HG03442 (cell line): ENCODE results near the gene MAT2A.
"Not testable (repeated sequence)": the region's sequence is repeated elsewhere in the genome, so short reads cannot be mapped to it uniquely, and the experiment has no call there.

ENCODE experiments used
- ATAC-seq: cut with Tn5 transposase; IDR thresholded peaks from one replicate; pipeline ENCODE4 v1.9.1; 2021; ENCODE audit warnings: mild to moderate bottlenecking, moderate library complexity; ENCODE audit not compliant: unreplicated experiment

MAT2A gene

GRCh38 chr2:85523903-85524335 lies 15.0 kb upstream of the MAT2A start:
- no peak for ATAC-seq

DNA sequence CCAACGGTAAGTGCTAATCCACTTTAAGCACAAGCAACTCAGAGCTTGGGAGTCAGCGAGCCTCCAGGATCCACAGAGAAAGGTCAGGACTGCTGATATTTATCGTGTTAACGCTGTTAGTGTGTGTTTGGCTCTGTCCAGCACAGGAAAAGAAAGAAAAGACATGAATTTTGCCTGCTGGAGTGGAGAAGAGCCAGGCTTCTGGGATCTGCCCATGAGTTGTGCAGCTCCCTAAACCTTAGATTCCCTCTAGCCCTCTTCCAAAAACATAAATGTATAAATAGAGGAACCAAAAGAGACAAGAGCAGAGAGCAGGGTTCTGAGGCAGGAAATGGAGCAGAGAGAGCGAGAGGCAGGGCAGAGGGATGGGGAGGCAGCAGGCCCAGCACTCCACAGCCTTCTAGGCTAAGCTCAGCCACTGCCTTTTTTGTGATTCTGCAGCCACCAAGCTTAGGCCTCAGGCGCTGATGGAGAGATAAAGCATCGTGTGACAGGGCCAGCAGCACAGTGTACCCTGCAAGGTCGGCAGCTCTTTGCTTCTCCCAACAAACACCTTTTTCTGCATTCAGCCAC lies 14.5 kb upstream of the MAT2A start:
- ATAC-seq = no peak

DNA sequence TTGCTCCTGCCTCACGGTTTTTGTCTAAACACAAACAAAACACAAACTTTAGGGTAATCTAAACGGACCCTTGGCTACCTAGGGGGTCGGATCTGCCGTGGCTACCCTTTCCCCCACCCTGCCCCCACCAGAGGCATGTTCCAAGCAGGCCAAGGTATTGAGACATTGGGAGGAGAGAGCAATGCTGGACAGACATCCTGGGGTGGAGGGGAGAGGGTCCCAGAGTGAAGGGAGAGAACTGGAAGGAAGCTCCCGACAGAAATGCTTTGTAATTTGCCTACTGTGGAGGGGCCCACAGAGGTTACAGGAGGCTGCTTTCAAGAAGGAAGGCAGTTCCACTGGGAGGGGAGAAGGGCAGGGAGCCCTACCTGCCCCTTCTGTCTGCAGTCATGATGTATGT lies 13.9 kb upstream of the MAT2A start:
- ATAC-seq = no peak

DNA sequence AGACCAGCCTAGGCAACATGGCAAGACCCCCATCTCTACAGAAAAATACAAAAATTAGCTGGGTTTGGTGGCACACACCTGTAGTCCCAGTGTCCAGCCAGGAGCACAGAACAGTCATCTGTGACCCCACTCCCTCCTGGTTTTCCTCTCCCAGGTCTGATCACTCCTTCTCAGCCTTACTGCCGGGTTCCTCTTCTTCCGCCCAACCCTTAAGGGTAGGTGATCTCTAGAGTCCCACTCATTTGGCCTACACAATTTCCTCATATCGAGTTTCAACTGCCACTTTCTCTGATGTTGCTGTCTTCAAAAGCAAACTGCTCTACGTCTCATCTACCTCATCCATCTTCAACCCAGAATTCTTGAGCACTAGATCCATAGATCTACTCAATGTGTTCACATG lies 13.4 kb upstream of the MAT2A start:
- ATAC-seq = no peak

- ATAC-seq = no peak
These were observed 11.2 kb upstream of the MAT2A start for GRCh38 chr2:85527787-85528186.

DNA sequence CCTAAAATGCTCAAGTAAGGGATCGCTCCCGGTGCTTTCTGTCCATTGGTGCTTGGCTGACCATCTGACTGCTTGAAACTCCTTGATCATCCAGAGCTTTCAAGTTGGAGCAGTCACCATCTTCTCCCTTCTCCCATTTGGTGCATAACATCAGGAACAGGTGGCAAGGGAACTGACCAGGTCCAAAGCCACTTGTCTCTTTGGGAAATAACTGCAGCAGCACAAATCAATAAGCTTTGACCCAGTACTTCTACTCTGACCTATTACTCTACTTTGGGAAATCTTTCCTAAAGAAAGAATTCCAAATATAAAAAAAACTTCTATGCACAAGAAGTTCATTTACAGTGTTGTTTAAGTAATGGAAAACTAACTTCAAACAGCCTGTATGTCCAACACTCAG lies 10.6 kb upstream of the MAT2A start:
- ATAC-seq = no peak

GRCh38 chr2:85529809-85530208 lies 9.2 kb upstream of the MAT2A start:
- no peak for ATAC-seq

DNA sequence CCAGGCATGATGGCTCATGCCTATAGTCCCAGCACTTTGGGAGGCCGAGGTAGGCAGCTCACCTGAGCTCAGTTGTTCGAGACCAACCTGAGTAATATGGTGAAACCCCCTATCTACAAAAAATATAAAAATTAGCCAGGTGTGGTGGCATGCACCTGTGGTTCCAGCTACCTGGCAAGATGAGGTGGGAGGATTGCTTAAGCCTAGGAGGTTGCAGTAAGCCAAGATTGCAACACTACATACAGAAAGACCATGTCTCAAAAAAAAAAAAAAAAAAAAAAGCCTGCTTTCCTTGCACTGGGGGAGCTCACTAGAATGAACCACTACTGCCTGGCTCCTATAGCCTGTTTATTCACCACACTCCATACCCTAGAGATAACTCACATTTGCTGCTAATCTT lies 7.4 kb upstream of the MAT2A start:
- no peak for ATAC-seq

- no peak for ATAC-seq
These were observed 4.9 kb upstream of the MAT2A start for GRCh38 chr2:85534099-85534498.

DNA sequence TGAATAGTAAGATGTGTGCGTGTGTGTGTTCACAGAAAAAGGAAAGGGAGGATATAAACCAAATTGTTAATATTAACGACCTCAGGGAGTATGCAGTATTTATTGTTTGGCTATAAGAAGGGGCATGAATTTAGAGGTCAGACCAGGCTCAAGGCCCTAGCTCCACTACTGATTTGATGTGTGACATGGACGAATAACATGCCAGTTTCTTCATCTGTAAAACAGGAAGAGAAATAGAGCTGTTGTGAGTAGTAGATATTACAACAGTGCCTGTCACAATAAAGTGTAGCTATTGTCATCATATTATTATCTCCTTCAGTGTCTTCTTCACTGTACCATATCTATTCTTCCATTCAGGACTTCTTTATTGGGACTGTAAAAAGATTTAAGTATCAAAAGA lies 4.1 kb upstream of the MAT2A start:
- no peak for ATAC-seq

DNA sequence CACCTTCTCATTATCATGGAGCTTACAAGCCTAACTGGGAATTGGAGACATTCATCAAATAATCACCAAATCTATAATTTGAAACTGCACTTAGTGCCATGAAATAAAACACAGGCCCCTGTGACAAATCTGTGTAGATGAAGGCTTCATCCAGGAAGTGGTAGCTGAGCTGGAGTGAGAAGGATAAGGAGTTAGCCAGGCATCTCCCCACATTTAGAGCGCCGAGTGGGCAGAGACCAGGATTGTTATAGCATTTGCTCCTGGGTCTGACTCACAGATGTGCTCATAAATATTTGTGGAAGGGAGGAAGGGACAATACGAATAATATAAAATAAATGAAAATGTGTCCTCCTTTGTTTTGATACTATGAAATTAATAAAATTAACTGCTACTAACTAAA lies 2.5 kb upstream of the MAT2A start:
- no peak for ATAC-seq

- no peak for ATAC-seq
These were observed 1.1 kb upstream of the MAT2A start for GRCh38 chr2:85537600-85538506.

DNA sequence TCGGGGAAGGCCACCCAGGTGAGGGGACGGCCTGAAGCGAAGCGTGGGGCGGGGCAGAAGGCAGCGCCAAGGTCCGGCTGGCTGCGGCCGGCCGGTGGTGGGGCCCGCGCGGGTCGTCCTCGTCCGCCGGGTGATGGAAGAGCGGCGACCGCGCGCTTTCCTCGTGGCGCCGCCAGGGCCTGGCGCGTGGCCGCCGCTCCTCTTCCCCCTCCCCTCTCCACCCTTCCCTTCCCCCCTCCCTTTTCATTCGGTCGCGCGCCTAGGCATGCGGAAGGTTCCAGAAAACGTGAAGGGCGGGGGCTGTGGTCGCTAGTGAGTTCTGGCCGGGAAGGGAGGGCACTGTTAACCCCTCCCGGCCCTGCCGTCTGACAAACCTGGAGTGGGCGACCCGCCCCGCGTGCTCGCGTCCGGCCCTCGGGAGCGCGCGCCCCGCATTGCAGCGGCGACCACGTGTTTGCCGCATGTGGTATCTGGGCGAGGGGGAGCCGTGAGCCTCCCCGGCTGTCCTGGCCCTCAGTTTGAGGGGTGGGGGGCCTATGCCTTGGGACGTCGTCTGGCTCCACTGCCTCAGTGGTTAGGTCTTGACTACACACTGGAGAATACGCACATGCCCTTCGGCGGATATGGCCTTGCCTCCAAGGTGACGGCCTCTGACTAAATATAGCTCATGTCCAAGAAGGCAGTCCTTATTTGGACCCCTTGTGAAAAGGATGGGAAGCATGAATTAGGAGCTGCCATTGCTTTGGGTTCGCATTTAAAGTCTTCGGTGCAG lies 579 bp downstream of the MAT2A start:
- peak; percentile 23 for ATAC-seq

DNA sequence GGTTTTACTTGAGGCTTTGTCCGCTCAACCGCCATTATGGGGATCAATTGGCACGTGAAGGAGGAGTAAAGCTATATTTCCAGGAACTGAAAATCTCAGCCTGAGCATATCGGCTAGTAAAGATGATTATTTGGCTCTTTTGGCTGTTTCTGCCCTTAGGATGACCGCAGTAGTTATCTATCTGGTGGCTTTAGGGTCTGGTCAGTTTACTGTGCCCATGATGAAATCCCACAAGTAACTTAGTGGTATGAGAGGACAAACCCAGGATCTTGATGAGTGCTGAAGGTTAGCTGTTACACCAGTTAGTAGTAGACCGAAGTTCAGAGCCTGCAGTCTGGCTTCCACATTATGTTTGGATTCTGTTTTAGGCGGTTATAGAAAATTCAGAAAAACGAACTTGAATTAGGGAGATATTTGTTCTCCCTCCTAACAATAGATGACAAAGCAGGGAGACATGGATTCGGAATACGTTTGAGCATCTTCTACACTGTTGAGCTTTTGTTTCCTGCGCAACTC lies 1.2 kb downstream of the MAT2A start:
- ATAC-seq = no peak

DNA sequence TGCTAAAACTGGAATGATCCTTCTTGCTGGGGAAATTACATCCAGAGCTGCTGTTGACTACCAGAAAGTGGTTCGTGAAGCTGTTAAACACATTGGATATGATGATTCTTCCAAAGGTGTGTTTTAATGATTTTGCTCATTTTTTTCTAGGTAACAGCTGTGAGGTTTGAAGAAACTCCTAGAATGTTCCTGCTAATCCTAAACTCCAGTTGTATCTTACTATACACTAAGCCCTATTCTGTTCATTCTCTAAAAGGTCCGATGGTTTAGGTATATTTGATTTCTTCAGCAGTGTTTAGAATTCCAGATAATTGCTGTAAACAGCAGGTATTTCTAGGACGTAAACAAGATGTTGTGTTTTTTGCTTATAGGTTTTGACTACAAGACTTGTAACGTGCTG lies 2.3 kb downstream of the MAT2A start:
- no peak for ATAC-seq

DNA sequence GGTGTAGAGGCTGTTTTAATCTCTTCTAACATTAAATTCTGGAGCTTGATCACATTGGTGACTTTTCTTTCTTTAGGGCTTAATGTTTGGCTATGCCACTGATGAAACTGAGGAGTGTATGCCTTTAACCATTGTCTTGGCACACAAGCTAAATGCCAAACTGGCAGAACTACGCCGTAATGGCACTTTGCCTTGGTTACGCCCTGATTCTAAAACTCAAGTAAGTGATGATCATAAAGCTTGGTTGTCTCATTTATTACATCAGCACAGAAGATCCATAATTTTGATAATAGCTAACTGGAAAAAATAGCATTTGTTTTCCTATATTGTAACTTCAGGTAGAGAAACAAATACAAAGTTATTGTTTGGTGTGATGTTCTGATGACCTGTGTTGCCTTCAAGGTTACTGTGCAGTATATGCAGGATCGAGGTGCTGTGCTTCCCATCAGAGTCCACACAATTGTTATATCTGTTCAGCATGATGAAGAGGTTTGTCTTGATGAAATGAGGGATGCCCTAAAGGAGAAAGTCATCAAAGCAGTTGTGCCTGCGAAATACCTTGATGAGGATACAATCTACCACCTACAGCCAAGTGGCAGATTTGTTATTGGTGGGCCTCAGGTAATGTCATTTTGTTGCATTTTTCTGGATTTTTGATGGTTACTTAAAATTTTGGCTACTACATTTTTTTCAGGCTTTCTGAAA lies 2.9 kb downstream of the MAT2A start:
- ATAC-seq = no peak

DNA sequence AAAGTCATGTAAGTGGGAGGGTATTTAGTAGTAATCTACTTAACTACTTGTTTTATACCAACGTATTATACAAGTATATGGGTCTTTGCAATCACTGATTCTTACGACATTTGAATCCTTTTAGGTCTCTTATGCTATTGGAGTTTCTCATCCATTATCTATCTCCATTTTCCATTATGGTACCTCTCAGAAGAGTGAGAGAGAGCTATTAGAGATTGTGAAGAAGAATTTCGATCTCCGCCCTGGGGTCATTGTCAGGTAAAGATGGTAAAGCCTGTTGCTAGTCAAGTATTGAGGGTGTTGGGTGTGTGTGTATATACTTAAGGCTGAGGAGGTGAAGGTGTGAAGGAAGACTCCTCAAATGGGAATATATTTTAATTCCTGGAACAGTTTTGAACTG lies 3.8 kb downstream of the MAT2A start:
- no peak for ATAC-seq

DNA sequence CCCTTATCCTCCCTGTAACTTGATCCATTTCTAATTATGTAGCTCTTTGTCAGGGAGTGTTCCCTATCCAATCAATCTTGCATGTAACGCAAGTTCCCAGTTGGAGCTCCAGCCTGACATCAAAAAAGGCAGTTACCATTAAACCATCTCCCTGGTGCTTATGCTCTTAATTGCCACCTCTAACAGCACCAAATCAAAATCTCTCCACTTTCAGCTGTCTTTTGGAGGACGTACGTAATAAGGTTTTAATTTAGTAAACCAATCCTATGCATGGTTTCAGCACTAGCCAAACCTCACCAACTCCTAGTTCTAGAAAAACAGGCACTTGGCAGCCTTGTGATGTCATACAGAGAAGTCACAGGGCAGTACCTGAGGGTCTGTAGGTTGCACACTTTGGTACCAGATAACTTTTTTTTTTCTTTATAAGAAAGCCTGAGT lies 5.3 kb downstream of the MAT2A start:
- not testable (repeated sequence) for ATAC-seq

- not testable (repeated sequence) for ATAC-seq
These were observed 6.2 kb downstream of the MAT2A start for GRCh38 chr2:85544915-85545779.

DNA sequence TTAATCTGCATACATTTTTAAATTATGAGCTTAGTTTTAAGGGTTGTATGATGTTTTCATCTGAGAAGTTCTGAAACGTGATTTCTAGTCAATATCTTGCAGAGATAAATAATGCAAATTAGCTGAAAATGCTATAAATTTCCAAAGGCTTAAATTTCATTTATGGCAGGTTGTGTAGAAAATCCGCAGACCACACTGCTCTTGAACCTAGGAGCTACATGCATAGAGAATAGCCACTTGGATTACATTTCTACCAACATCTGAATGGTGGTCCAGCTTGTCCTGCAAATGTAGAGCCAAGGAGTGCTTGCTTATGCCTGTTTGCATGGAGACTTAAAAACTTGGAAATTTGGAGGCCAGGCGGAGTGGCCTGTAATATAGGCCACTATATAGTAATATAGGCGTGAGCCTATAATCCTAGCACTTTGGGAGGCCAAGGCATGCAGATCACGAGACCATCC lies 6.8 kb downstream of the MAT2A start:
- no peak for ATAC-seq
